ENCODE data around the gene KDM4C.

DNA sequence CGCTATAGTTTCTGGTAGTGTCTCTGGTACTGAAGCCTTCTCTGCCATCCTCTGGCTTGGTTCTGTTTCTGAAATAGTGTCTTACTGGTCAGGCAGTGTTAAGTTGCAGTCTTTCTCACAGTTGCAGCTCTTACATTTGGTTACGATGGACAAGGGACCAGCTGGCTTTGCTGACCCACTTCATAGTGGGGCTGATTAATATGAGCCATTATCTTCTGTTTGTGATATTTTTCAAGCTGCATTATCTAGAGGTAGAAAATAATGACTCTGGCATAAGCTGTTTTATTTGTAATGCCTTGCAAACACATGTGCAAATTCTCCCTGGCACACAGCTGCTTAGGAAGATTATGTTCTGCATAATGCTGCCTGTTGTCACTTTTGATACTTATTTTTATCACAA is 199.1 kb downstream of the KDM4C start:
- TF ChIP-seq EZH2 (IDR thresholded peaks at IDR 0.05; ENCODE audit: insufficient read depth, low read length) = no peak
- TF ChIP-seq, protein P1, sequence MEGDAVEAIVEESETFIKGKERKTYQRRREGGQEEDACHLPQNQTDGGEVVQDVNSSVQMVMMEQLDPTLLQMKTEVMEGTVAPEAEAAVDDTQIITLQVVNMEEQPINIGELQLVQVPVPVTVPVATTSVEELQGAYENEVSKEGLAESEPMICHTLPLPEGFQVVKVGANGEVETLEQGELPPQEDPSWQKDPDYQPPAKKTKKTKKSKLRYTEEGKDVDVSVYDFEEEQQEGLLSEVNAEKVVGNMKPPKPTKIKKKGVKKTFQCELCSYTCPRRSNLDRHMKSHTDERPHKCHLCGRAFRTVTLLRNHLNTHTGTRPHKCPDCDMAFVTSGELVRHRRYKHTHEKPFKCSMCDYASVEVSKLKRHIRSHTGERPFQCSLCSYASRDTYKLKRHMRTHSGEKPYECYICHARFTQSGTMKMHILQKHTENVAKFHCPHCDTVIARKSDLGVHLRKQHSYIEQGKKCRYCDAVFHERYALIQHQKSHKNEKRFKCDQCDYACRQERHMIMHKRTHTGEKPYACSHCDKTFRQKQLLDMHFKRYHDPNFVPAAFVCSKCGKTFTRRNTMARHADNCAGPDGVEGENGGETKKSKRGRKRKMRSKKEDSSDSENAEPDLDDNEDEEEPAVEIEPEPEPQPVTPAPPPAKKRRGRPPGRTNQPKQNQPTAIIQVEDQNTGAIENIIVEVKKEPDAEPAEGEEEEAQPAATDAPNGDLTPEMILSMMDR (IDR thresholded peaks at IDR 0.05; ENCODE audit: insufficient read depth, low read depth, low read length) = no peak
